ENCODE results near the gene RICTOR. TPM values are rescaled to one million over a fixed set of nuclear protein-coding genes. Genes with fewer than 3 reads are reported as not detected.

Gene RICTOR
- polyA plus RNA-seq, 1 donor from 2014 or later = 12.9 TPM

GRCh38 chr5:39082995-39083394 lies 8.8 kb upstream of the RICTOR start:
- Histone ChIP-seq H3K79me2 (replicated peaks; ENCODE audit: insufficient read depth, low read length) (no peaks in the 10 kb centered on the region), H3K9me3 (ENCODE audit: low read length) (no peaks in the 10 kb centered on the region), H3K27ac (ENCODE audit: low read length) (no peak overlapping the region), H3K9me2 (ENCODE audit: insufficient read depth, low read length) (no peaks in the 10 kb centered on the region), H4K20me1 (ENCODE audit: insufficient read depth) (no peaks in the 10 kb centered on the region), H3K4me2 (ENCODE audit: low read length) (no peak overlapping the region), H3K9ac (ENCODE audit: low read length) (no peak overlapping the region), H3F3A (ENCODE audit: insufficient read depth, low read length, poor library complexity, severe bottlenecking) (no peaks in the 10 kb centered on the region), H2AFZ (ENCODE audit: low read depth, low read length) (no peak overlapping the region), H3K27me3 (ENCODE audit: insufficient read depth, low read depth, low read length) (no peaks in the 10 kb centered on the region), H3K4me3 (ENCODE audit: low read length) (no peak overlapping the region), H3K36me3 (ENCODE audit: insufficient read depth, low read length) (no peaks in the 10 kb centered on the region)
- TF ChIP-seq CTCF (IDR thresholded peaks at IDR 0.05; ENCODE audit: poor library complexity, severe bottlenecking) = no peak
- no peak for TF ChIP-seq RAD21 (conservative IDR thresholded peaks at IDR 0.05)

DNA sequence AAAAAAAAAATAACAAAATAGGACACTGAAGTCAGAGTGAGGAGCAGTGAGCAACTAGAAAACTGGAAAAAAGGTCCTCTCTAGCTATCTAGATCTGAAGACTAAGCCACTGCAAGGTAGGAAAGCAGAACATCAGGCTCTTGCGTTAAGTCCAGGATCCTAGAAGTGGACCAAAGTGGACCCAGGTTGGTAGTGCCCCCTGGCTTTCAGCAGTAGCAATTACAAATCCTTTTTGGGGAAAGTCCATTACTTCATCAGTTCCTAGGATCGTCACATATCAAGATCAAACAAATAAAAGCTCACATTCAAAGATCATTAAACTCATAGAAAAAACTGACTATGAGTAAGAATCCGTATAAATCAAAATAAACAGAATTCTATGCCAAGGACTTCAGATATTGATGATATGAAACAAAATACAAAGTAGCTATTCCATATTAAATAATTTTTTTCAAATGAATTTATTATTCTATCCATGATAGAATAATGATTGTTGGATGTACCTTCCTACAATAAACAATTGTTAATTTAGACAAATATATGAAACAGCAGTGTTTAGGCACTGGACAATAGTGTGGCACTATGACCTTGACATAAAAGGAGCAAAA lies 6.5 kb upstream of the RICTOR start:
- Histone ChIP-seq H3K79me2 (replicated peaks; ENCODE audit: insufficient read depth, low read length) (no peaks in the 10 kb centered on the region), H2AFZ (ENCODE audit: low read depth, low read length) (no peak overlapping the region), H3K4me3 (ENCODE audit: low read length) (no peak overlapping the region), H3K36me3 (ENCODE audit: insufficient read depth, low read length) (no peaks in the 10 kb centered on the region), H3K9me3 (ENCODE audit: low read length) (no peaks in the 10 kb centered on the region), H3K4me2 (ENCODE audit: low read length) (no peak overlapping the region), H4K20me1 (ENCODE audit: insufficient read depth) (no peaks in the 10 kb centered on the region), H3F3A (ENCODE audit: insufficient read depth, low read length, poor library complexity, severe bottlenecking) (no peaks in the 10 kb centered on the region), H3K27me3 (ENCODE audit: insufficient read depth, low read depth, low read length) (no peaks in the 10 kb centered on the region), H3K9me2 (ENCODE audit: insufficient read depth, low read length) (no peaks in the 10 kb centered on the region), H3K9ac (ENCODE audit: low read length) (no peak overlapping the region), H3K27ac (ENCODE audit: low read length) (no peak overlapping the region)
- TF ChIP-seq MXI1 (conservative IDR thresholded peaks at IDR 0.05; ENCODE audit: poor library complexity, severe bottlenecking) (no peak), SMC3 (conservative IDR thresholded peaks at IDR 0.05; ENCODE audit: poor library complexity) (no peak), CTCF (IDR thresholded peaks at IDR 0.05; ENCODE audit: poor library complexity, severe bottlenecking) (peak; percentile 37), TAF1 (IDR thresholded peaks at IDR 0.05; ENCODE audit: low read depth) (no peak), POLR2AphosphoS5 (IDR thresholded peaks at IDR 0.05) (no peak)

DNA sequence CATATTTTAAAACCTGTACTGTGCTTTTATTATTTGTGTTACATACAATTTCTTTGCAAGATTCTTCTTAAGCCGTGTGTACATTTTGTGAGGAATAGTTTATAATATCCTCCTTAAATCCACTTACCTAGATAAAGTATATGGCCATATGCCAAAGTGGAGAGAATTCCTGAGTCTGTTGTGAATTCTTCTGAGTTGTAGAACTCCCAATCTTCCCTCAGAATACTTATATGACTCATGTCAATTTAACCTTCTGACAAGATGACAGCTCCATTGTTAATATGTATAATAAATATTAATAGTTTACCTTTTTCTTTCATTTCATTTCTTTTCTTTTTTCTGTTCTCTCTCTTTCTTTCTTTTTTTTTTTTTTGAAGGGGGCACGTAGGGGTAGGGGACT lies 6.0 kb upstream of the RICTOR start:
- H4K20me1 ChIP-seq (ENCODE audit: insufficient read depth) = no peaks in the 10 kb centered on the region
- no peaks in the 10 kb centered on the region for H3F3A ChIP-seq (ENCODE audit: insufficient read depth, low read length, poor library complexity, severe bottlenecking)
- H3K4me3 ChIP-seq (ENCODE audit: low read length) = no peak overlapping the region
- no peaks in the 10 kb centered on the region for H3K27me3 ChIP-seq (ENCODE audit: insufficient read depth, low read depth, low read length)
- no peak overlapping the region for H2AFZ ChIP-seq (ENCODE audit: low read depth, low read length)
- H3K9ac ChIP-seq (ENCODE audit: low read length) = no peak overlapping the region
- H3K4me2 ChIP-seq (ENCODE audit: low read length) = no peak overlapping the region
- no peaks in the 10 kb centered on the region for H3K36me3 ChIP-seq (ENCODE audit: insufficient read depth, low read length)
- no peaks in the 10 kb centered on the region for H3K9me2 ChIP-seq (ENCODE audit: insufficient read depth, low read length)
- H3K27ac ChIP-seq (ENCODE audit: low read length) = no peak overlapping the region
- H3K79me2 ChIP-seq (replicated peaks; ENCODE audit: insufficient read depth, low read length) = no peaks in the 10 kb centered on the region
- no peaks in the 10 kb centered on the region for H3K9me3 ChIP-seq (ENCODE audit: low read length)
- no peak for TF ChIP-seq EZH2 (IDR thresholded peaks at IDR 0.05; ENCODE audit: borderline replicate concordance, insufficient read depth, low read length, poor library complexity, severe bottlenecking)
- TF ChIP-seq EP300 (conservative IDR thresholded peaks at IDR 0.05; ENCODE audit: poor library complexity, severe bottlenecking) = peak; percentile 49
- TF ChIP-seq, protein P1, sequence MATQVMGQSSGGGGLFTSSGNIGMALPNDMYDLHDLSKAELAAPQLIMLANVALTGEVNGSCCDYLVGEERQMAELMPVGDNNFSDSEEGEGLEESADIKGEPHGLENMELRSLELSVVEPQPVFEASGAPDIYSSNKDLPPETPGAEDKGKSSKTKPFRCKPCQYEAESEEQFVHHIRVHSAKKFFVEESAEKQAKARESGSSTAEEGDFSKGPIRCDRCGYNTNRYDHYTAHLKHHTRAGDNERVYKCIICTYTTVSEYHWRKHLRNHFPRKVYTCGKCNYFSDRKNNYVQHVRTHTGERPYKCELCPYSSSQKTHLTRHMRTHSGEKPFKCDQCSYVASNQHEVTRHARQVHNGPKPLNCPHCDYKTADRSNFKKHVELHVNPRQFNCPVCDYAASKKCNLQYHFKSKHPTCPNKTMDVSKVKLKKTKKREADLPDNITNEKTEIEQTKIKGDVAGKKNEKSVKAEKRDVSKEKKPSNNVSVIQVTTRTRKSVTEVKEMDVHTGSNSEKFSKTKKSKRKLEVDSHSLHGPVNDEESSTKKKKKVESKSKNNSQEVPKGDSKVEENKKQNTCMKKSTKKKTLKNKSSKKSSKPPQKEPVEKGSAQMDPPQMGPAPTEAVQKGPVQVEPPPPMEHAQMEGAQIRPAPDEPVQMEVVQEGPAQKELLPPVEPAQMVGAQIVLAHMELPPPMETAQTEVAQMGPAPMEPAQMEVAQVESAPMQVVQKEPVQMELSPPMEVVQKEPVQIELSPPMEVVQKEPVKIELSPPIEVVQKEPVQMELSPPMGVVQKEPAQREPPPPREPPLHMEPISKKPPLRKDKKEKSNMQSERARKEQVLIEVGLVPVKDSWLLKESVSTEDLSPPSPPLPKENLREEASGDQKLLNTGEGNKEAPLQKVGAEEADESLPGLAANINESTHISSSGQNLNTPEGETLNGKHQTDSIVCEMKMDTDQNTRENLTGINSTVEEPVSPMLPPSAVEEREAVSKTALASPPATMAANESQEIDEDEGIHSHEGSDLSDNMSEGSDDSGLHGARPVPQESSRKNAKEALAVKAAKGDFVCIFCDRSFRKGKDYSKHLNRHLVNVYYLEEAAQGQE (IDR thresholded peaks at IDR 0.05; ENCODE audit: borderline replicate concordance) = peak; percentile 38

Data from neural cell (in vitro differentiated cells).